Hair follicle dermal papilla cell (primary cell): Measurements from ENCODE around the gene MARCHF6. TPM values are rescaled to one million over a fixed set of nuclear protein-coding genes. Genes with fewer than 3 reads are reported as not detected.

Experiments used
- small RNA-seq: library from RNA; depleted of rRNA; stranded (forward); fragments of <200 nt; gene quantifications from one replicate; pipeline ENCODE3, GENCODE V24; 2012
- total RNA-seq: library from RNA; depleted of rRNA; stranded (reverse); fragments of >200 nt; gene quantifications from 2 replicates; pipeline ENCODE4 v1.2.3, GENCODE V29; 2012

The MARCHF6 gene
- total RNA-seq, result 51.0 and 58.4 TPM in 2 replicates

GRCh38 chr5:10353241-10354047, at the start of gene MARCHF6:
Gene MARCHF6 (plus strand): TSS chr5:10353695. CDS start chr5:10353899, 204 bp downstream.

GRCh38 chr5:10307206-10308148, 46.0 kb upstream of the MARCHF6 start, which contains the start of gene CMBL:
Gene CMBL (minus strand): TSS chr5:10307902. CDS start chr5:10290762, 17,140 bp downstream.

Small RNA genes lying within 50 kb of the gene (small RNA-seq; reads per million reads assigned to genes)
- not detected for gene RF00019

Other genes with a start within 250 kb of the MARCHF6 start
- gene ATPSCKMT, start 103.8 kb upstream of the MARCHF6 start, total RNA-seq, result 13.6 and 14.1 TPM in 2 replicates
- 219 and 222 TPM in 2 replicates for gene CCT5, start 103.4 kb upstream of the MARCHF6 start, total RNA-seq
- 6.7 and 8.7 TPM in 2 replicates for gene CMBL, start 45.8 kb upstream of the MARCHF6 start, total RNA-seq
- gene ROPN1L, start 88.2 kb downstream of the MARCHF6 start, total RNA-seq, result 0.32 and 0.36 TPM in 2 replicates
- 3.4 and 7.0 TPM in 2 replicates for gene ANKRD33B, start 210.4 kb downstream of the MARCHF6 start, total RNA-seq